HL-60/S4 treated with phorbol 12-myristate 13-acetate at 8.2 ng/mL for 4 days and 3 days (cell line): ENCODE data around the gene PSMF1.

Experiments
- in situ Hi-C: fragments of 300-500 bp; cut with MboI; formaldehyde crosslinking; loops from 2 replicates; pipeline ENCODE4 v1.15.0; 2022; ENCODE audit warnings: low sequenced_read_pairs

The PSMF1 gene

GRCh38 chr20:1186367-1186991 lies 68.1 kb downstream of the PSMF1 start:
- in situ Hi-C loops, result no loop called here

GRCh38 chr20:1187605-1188171 lies 69.3 kb downstream of the PSMF1 start:
- in situ Hi-C loops, result no loop called here

DNA sequence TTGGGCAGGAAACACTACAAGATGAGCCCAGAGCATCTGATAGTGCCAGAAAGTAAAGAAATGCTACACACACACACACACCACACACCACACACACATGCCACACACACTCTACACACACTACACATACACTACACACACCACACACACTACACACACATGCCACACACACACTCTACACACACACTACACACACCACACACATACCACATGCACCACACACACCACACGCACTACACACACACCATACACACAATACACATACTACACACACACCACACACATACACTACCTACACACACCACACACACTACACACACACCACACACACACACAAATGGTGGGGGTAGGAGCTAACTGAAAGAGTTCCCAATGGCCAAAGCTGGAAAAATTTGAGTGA lies 69.9 kb downstream of the PSMF1 start:
- in situ Hi-C loops, result no loop called here

GRCh38 chr20:1189827-1190226 lies 71.4 kb downstream of the PSMF1 start:
- in situ Hi-C loops, result no loop called here

DNA sequence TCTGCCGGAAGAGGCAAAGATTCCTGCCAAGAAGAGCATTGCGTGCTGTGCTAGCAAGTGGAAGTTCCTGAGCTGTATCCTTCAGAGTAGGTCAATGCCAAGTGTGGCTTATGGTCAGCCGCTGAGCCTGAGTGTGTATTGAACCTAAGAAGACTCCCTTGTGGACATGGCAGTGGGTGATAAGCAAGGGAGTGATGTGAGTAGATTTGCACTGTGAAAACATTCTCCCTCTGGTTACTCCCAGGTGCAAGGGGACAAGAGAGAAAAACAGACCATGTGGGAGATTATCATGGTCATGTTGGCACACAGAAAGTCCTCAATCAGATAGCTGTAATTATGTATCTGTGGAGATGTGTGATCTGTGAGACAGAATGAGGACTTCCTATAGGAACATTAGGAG lies 72.4 kb downstream of the PSMF1 start:
- in situ Hi-C loops, result no loop called here

- in situ Hi-C loops, result no loop called here
Measured at GRCh38 chr20:1191299-1191698, 72.9 kb downstream of the PSMF1 start.

- in situ Hi-C loops, result no loop called here
Measured at GRCh38 chr20:1195226-1195625, 76.8 kb downstream of the PSMF1 start.

DNA sequence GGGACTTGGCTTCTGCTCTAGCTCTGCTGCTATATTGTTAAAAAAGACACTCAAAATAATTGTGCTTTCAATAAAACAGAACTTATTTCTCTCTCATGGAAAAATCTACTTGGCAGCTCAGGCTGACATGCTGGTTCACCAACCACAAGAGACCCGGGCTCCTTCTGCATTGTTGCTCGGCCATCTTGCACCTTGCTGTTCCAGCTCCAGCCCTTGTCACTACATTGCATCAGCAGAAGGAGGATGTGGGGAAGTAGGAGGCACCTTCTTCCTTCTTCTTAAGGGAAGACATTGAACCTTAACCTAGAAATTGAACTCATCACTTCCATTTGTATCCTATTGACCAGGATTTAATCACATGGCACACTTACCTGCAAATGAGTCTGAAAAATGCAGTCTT lies 78.2 kb downstream of the PSMF1 start:
- in situ Hi-C loops, result no loop called here

GRCh38 chr20:1197801-1198200 lies 79.4 kb downstream of the PSMF1 start:
- in situ Hi-C loops, result no loop called here

DNA sequence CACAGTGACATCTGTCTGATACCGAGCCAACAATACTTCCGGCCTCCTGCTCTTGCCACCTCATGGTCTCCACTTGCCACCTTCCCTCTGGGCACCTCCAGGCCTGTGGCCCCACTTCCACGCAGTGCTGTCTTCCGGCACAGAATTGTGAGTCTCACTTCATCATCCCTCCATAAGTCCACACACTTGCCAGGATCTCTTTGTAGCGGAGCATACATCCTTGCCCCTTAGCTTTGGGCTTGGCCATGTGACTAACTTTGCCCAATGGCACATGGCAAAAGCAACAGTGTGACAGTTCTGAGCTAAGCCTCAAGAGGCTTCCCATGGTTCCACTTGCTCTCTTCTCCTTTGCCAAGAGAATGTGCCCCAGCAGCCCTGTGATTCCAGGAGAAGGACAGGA lies 80.3 kb downstream of the PSMF1 start:
- in situ Hi-C loops, result no loop called here

- in situ Hi-C loops, result no loop called here
Measured at GRCh38 chr20:1199212-1199873, 80.9 kb downstream of the PSMF1 start.

GRCh38 chr20:1199964-1200363 lies 81.6 kb downstream of the PSMF1 start:
- in situ Hi-C loops, result no loop called here

DNA sequence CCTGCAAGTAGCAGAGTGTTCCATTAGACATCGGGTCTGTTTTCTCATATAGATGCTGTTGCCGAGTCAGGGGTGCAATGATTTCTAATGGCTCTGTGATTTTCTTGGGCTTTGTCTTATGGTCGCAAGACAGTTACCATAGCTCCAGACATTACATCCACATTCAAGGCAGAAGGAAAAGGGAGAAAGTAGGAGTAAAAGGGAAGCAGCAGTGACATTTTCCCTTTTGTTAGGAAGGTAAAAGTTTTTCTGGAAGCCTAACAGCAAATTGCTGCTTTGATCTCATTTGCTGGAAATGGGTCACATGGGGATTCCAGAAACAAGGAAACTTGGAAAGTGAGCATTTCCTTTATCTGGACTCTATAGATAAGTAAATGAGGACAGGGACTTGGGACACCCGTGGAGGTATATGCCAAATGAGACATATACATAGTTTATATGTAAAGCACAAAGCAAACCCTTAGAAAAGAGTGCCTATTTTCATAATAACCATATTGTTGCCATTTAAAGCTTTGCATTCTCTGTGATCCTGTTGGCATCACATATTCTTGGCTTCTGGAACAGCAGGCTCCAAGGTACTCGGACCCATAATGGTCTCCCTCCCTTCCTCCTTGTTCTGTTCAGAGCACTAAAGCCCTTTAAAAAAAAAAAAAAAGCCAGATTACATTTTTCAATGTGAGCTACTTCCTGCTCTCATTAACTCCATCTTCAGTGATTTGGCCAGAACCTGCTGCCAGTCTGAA lies 84.5 kb downstream of the PSMF1 start, which contains the start of gene C20orf202:
Gene C20orf202 (plus strand): TSS at position 693 of the 743 bp plus-strand sequence. CDS start 132 bp downstream, outside the sequence.
- in situ Hi-C loops, result no loop called here

DNA sequence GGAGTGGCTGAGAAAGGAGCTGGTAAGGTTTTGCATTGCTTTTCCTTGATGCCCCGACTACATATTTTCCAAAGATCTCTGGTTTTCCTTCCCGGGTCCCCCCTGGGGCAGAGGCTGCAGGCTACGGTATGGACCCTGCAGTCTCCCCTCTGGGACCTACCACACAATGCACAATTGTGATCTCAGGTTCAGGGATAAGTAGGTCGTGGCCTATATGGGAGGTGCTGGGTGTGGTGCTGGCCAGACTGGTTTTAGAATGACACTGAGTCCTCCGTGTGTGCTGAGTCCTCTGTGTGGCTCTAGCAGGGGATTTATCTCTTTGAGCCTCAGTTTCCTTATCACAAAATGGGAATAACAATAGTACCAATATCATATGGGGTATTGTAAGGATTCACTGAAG lies 85.2 kb downstream of the PSMF1 start:
- in situ Hi-C loops, result no loop called here

DNA sequence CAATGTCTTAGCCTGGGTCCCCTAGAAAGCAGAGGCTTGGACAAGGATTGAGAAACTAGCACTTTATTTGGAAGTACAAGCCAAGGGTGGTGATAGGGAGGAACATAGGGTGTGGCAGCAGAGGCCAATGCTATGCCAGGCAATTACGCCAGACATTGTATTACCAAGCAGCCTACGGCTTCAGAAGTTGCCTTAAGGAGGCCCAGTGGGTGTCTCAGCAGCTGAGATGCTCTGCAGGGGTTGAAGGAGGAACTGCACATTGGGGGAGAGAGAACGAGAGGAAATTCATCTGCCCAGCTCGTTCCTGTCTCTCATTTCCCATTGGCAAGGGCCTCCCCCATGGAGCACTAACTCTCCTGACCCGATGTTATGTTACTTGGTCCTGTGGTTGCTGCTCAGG lies 85.7 kb downstream of the PSMF1 start:
- in situ Hi-C loops, result no loop called here

DNA sequence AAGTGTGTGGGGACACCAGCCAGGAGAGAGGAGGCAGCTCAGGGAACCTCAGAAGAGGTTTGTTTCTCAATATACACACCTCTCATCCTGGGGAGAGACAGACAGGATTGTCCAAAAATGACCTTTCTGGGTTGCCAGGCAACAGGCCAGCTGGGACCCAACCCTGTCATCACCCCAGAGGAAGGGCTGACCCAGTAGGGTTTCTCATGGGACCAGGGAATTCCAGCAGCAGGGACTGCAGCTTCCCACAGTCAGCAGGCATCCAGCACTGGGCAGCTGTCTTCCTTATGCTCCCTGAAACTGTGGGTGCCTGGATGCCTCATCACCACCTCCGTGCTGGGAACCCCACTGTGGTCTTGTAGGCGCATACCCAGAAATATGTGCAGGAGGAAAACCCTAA lies 86.2 kb downstream of the PSMF1 start:
- in situ Hi-C loops, result no loop called here

DNA sequence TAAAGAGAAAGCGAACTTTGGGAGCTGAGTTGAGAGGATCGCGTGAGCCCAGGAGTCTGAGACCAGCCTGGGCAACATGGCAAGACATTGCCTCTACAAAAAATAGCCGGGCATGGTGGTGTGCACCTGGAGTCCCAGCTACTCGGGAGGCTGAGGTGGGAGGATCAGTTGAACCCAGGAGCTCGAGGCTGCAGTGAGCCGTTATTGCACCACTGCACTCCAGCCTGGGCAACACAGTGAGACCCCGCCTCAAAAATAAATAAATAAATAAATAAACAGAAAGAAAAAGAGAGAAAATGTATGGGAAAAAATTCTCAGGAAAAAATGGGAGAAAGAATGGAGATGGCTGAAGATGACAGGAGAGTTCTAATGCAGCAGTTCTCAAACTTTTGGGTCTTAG lies 87.4 kb downstream of the PSMF1 start:
- in situ Hi-C loops, result no loop called here

DNA sequence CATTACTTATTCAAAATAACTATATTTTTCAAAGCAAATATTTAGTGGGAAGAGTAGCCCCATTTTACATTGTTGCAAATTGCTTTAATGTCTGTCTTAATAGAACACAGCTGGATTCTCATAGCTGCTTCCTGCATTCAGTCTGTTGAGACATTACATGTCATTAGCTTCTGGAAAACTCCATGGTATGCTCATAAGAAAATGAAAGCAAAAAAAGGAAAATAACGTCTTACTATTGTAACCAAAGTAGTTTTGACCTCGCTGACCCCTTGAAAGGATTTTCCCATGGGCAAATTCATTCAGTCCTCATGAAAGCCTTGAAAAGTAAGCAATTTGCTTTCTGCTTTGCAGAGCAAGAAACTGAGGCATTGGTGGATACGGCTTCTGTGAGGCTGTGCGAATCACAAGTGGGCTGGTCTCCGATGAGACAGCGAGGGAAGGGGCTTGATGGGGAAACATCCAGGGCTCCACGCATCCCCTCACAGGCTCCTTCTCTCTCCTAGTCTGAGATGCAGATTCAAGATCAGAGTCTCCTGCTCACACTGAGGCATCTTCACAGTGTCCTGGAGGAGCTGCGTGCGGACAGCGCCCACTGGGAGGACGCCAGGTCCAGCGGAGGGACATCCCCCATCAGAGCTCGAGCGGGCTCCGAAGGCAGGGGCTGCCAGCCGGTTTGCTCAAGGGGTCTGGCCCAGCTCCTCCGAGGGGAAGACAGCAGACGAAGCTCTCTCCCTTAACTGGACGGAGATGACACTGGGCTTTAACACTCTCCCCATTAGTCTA lies 88.2 kb downstream of the PSMF1 start:
- in situ Hi-C loops, result no loop called here

GRCh38 chr20:1207293-1207878 lies 89.0 kb downstream of the PSMF1 start:
- in situ Hi-C loops, result no loop called here
